ENCODE data around the gene APMAP. TPM values are rescaled to one million over a fixed set of nuclear protein-coding genes. Genes with fewer than 3 reads are reported as not detected.

APMAP gene
- total and polyA plus RNA-seq, 7 donors, result 9.6 to 55.8 (median 25.7) TPM

DNA sequence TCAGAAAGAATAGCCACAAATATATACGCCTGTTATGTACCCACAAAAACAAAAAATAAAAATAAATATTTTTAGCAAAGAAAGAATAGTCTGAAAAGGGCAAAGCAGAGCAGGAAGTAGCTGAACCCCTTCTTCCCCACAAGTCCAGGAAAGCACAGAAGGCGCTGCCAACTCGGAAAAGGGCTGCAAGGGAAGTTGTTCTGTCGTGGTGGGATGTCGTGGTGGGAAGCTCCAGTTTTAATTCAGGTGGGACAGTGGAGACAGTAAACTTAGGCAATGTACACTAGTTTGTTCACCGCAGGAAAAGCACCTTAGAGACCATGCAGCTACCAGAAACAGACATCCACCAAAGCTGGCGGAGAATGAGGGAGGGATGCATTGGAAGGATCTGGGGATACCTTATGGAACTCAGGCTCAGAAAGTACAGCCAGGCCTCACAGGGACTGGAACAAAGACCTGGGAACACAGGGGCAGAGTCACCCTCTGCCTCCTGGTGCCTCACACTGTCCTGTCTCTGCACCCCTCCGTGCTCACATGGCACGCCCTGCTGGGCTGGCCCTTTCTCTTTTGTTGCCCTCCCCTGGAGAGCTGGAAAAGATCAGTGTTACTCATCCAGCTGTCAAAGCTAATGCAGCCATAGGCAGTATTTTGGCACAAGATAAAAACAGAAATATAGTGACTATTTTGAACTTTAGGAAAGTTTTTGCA, 3.3 kb upstream of the APMAP start:
- peak; percentile 68 for DNase-seq
- WGBS, 2 donors, result 78 to 81% methylated on average over 9 of the region's 9 CpGs
- no peaks in the 10 kb centered on the region for H3K27me3 ChIP-seq

GRCh38 chr20:24994470-24995368, 2.2 kb upstream of the APMAP start:
- no peaks in the 10 kb centered on the region for H3K27me3 ChIP-seq
- intact Hi-C loops (cut with DNase I), result loop anchor here (1.0 to 5.0 kb wide), 3 partner anchors 43 to 203 kb away; partner anchors contain the start of gene ENTPD6
- no peaks in the 10 kb centered on the region for H3K36me3 ChIP-seq
- peaks cover 0 to 59% (median 51%) of the 10 kb centered on the region in 4 donors for H3K4me1 ChIP-seq
- peak overlapping the region; percentile 52 to 93 (median 88) for H3K27ac ChIP-seq
- peak overlapping the region in 3 of 4 donors; percentile 21 to 30 (median 22) for H3K4me3 ChIP-seq
- no peaks in the 10 kb centered on the region for H3K9me3 ChIP-seq
- WGBS, 2 donors, result 38 to 49% methylated on average over 20 of the region's 20 CpGs
- DNase-seq, result peak; percentile 95
- TF ChIP-seq EP300 (IDR thresholded peaks at IDR 0.05) (no peak), POLR2AphosphoS5 (IDR thresholded peaks at IDR 0.05) (peak; percentile 56 to 79 (median 66)), POLR2A (IDR thresholded peaks at IDR 0.05) (no peak), CTCF (IDR thresholded peaks at IDR 0.05) (peak; percentile 92 to 95 (median 92))

More for the DNA sequence above, 3.3 kb upstream of the APMAP start:
- H3K4me3 ChIP-seq, result no peak overlapping the region
- no peak for TF ChIP-seq POLR2A (IDR thresholded peaks at IDR 0.05)
- peak in 3 of 4 donors; percentile 15 to 54 (median 36) for TF ChIP-seq POLR2AphosphoS5 (IDR thresholded peaks at IDR 0.05)
- no peaks in the 10 kb centered on the region for H3K36me3 ChIP-seq
- intact Hi-C loops (cut with DNase I), result loop anchor here (5.0 kb wide), 1 partner anchor 41 kb away; no protein-coding TSS in a partner anchor
- H3K9me3 ChIP-seq, result no peaks in the 10 kb centered on the region
- peaks cover 0 to 69% (median 58%) of the 10 kb centered on the region in 4 donors for H3K4me1 ChIP-seq
- H3K27ac ChIP-seq, result peak overlapping the region; percentile 9 to 90 (median 76)

- Histone ChIP-seq H3K36me3 (no peaks in the 10 kb centered on the region), H3K9me3 (no peaks in the 10 kb centered on the region), H3K4me3 (no peak overlapping the region), H3K4me1 (peaks cover 0 to 53% (median 48%) of the 10 kb centered on the region in 4 donors), H3K27me3 (no peaks in the 10 kb centered on the region), H3K27ac (peak overlapping the region in 3 of 4 donors; percentile 86 to 93 (median 90))
- intact Hi-C loops (cut with DNase I), result loop anchor here (1.0 to 5.0 kb wide), 2 partner anchors 71 to 203 kb away; partner anchors contain the start of gene ENTPD6
- DNase-seq, result no peak
- TF ChIP-seq POLR2AphosphoS5 (IDR thresholded peaks at IDR 0.05) (no peak), CTCF (IDR thresholded peaks at IDR 0.05) (no peak), POLR2A (IDR thresholded peaks at IDR 0.05) (no peak)
- WGBS, 2 donors, result 87 to 98% methylated on average over 1 of the region's 1 CpG
Measured at GRCh38 chr20:24994186-24994465, 1.6 kb upstream of the APMAP start.

- peaks cover 0 to 52% (median 47%) of the 10 kb centered on the region in 4 donors for H3K4me1 ChIP-seq
- H3K27me3 ChIP-seq, result no peaks in the 10 kb centered on the region
- peak; percentile 17 for DNase-seq
- H3K36me3 ChIP-seq, result no peaks in the 10 kb centered on the region
- H3K9me3 ChIP-seq, result no peaks in the 10 kb centered on the region
- H3K4me3 ChIP-seq, result peak overlapping the region; percentile 65 to 95 (median 72)
- H3K27ac ChIP-seq, result peak overlapping the region; percentile 86 to 94 (median 92)
- WGBS, 2 donors, result 22 to 48% methylated on average over 9 of the region's 9 CpGs
- intact Hi-C loops (cut with DNase I), result loop anchor here (1.0 to 5.0 kb wide), 3 partner anchors 72 to 405 kb away; partner anchors contain the start of gene ENTPD6
- TF ChIP-seq EP300 (IDR thresholded peaks at IDR 0.05), result no peak
- TF ChIP-seq CTCF (IDR thresholded peaks at IDR 0.05), result peak in 1 of 4 experiments; percentile 28
- no peak for TF ChIP-seq POLR2AphosphoS5 (IDR thresholded peaks at IDR 0.05)
- no peak for TF ChIP-seq POLR2A (IDR thresholded peaks at IDR 0.05)
Measured at GRCh38 chr20:24993337-24994185, 1.0 kb upstream of the APMAP start.
